ENCODE results near the gene GBP5.
"Not testable (repeated sequence)": the region's sequence is repeated elsewhere in the genome, so short reads cannot be mapped to it uniquely, and the experiment has no call there.

GBP5 gene

GRCh38 chr1:89279011-89279466 is 6.4 kb upstream of the GBP5 start:
- DNase-seq = no peak

DNA sequence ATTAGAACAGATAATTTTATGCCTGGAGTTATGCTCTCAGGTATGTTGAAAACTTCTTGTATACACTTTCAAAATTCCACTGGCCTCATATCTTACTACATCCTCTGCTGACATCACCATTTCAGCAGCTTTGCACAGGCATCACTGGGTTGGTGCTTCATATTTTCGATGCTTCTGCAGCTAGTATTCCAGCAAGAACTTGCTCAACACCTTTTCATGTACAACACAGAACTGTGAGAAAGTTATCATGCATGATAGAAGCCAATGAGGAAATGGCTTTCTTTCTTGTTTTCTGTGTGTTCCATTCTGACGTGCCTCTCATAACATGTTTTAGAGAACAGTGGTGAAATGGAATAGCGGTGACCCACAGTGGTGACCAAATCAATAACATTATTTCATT is 5.1 kb upstream of the GBP5 start:
- DNase-seq = no peak

DNA sequence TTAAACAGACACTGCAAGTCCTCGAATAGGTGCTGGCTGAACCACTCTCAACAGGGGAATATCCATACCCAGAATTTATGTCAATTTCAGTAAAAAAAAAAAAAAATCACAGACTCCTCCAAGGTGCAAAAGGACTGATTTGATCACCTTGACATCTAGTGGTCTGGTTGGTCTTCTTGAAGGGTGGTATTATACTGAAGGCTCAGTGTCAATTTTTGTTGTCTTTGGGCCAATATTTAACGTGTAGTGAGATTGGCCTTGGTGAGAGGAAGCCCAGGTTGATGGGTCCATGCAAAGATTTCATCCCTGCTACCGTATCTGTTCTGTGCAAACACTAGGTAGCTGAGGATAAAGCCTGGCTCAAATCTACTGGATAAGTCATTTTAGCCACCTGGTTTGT is 4.0 kb upstream of the GBP5 start:
- no peak for DNase-seq

GRCh38 chr1:89274411-89274857 is 1.8 kb upstream of the GBP5 start:
- DNase-seq = no peak

DNA sequence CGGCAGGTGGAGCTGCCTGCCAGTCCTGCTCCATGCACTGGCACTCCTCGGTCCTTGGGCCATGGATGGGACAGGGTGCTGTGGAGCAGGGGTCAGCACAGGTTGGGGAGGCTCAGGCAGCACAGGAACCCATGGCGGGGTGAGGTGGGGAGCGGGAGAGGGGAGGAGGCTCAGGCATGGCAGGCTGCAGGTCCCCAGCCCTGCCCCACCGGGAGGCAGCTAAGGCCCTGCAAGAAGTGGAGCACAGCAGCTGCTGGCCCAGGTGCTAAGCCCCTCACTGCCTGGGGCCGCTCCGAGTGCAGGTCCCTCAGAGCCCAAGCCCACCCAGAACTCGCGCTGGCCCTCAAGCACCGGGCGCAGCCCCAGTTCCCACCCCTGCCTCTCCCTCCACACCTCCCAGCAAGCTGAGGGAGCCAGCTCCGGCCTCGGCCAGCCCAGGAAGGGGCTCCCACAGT is 691 bp upstream of the GBP5 start:
- DNase-seq = no peak

DNA sequence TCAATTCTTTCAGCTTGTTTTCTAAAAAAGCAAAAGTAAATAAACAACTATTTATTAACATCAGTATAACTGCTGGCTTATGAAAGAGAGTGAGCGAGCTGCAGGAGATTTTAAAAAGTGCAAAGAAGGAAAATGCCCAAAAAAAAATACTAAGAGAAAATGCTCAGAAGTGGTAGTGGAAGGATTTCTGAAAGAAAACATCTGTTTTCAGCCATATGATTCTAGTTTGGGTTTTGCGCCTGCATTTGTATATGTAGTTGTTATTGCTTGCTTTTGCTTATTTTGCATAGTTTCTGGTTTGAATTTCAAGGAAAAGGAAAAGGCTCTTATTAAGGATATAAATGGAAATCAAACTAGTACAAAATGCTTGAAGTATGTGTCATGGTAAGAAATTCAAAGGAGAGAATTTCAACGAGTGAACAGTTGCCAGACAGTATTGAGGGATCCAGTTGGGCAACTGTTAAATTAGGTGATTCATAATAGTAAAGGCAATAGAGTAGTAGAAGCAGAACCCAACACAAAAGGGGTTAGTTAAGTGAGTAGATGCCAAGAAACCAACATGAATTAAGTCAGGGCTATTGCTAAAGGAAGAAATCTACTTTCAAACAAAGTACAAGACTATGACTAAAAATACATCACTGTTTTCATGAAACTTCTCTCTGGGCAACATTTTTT is 1.2 kb downstream of the GBP5 start:
- no peak for DNase-seq

DNA sequence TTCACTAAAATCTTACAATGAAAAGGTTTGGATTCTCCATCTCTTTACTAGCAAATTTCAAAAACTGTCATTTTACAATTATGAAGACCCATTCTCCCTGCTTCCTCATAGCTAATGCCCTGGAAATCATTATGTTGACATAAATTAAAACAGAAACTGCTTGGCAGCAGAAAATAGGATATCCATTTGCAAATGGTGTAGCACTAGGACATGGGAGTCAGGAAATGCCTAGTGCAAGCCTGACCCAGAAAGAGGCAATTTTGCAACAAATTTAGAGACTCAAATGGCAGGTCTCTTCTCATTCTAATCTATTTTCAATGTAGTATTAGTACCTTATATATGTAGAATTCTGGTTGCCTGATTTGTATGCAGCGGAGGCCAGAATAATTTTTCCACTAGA is 2.2 kb downstream of the GBP5 start:
- no peak for DNase-seq

DNA sequence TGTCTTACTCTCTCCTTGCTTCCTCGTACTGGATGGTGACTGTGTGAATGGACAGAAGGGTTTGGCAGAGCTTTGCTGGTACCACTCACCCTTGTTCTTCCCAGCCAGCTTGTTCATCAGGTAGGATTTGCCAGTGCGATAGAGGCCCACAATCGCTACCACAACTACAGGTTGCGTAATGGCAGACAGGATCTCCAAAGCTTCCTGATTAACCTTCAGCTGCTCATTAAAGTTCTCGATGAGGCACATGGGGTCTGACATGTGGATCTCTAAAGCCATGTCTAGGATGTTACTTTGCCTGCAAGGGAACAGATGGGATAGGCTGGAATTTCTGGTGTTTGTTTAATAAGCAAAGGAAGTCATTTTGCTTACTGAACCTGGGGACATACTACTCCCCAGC is 3.4 kb downstream of the GBP5 start:
- DNase-seq = no peak

GRCh38 chr1:89262643-89263042 is 10.0 kb downstream of the GBP5 start:
- peak; percentile 11 for DNase-seq

GRCh38 chr1:89261926-89262515 is 10.6 kb downstream of the GBP5 start:
- DNase-seq = peak; percentile 89

DNA sequence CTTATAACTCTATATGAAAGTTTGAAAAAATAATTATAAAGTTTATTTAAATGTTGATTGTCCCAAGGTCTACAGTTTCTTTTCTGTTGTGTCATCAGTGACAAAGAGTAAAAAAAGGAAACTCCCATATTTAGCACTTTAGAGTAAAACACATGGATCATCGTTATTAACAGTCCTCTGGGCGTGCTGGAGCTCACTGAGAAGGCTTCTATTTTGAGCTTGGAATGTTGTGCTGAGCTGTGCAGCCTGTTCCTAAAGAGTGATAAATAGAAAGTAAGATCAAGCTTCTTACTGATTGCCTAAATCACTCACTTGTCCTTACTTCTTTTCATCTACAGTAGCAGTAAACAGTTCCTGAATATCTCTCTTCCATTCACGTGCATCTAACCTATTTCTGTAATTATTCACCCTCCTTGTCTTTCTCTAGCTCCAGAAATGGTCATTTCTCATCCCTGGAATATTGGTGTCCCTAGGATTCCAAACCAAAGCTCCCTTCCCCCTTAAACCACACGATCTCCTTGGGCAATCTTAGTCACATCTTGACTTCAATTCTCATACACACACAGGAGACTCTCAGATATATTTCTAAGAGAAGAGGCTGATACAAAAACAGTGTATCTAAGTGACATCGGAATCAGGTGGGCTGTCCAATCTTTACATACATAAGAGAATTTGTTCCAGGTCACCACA is 11.9 kb downstream of the GBP5 start:
- no peak for DNase-seq

- peak; percentile 10 for DNase-seq
Measured at GRCh38 chr1:89260042-89260441, 12.6 kb downstream of the GBP5 start.

DNA sequence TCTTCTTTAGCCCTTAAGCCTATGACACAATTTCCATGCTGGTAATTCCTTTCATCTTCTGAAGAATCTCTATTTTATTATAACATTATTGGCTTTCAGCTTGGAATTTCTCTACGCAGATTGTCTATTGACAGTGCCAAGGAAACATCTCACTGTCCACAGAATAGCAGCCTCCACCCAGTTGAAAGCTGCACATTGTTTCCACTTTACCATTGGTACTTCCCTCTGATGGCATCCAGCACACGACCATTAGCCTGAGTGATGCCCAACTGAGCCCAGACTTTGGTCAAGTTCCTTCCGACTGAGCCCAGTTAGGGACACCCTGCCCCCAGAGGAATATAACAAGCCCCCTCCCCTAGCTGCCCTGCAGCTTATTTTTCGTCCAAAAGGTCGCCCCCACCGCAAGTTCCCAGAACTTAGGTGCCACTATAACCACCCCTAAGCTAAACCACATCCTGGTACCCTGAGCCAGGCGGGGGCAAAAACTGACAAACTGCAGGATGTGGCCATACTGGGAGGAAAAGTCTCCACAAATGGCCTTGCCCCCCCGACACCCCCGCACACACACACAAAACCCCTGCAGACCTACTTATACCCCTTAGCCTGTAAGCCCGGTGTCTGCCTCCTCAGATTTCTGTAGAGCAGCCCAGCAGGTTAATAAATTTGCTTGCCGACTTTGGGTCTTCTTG is 13.2 kb downstream of the GBP5 start:
- no peak for DNase-seq

GRCh38 chr1:89257041-89257440 is 15.6 kb downstream of the GBP5 start:
- DNase-seq = no peak

DNA sequence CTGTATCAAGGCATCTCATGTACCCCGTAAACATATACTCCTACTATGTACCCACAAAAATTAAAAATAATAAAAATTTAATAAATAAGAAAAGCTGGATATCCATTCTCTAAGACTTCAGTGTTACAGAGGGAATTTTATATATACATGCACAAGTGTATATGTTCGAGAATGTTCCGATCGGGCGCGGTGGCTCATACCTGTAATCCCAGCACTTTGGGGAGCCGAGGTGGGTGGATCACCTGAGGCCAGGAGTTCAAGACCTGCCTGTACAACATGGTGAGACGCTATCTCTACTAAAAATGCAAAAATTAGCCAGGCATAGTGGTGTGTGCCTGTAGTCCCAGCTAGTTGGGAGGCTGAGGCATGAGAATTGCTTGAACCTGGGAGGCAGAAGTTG is 17.1 kb downstream of the GBP5 start:
- DNase-seq = not testable (repeated sequence)

DNA sequence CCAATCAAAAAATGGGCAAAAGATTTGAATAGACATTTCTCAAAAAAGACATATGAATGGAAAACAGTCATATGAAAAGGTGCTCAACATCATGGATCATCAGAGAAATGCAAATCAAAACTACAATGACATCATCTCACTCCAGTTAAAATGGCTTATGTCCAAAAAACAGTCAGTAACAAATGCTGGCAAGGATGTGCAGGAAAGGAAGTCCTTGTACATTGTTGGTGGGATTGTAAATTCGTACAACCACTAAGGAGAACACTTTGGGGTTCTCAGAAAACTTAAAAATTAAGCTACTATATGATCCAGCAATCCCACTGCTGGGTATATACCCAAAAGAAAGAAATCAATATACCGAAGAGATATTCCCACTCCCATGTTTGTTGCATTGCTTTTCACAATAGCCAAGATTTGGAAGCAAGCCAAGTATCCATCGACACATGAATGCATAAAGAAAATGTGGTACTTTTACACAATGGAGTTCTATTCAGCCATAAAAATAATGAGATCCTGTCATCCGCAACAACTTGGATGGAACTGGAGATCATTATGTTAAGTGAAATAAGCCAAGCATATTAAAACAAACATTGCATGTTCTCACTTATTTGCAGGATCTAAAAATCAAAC is 17.9 kb downstream of the GBP5 start:
- DNase-seq = peak; percentile 96

GRCh38 chr1:89243046-89243445 is 29.6 kb downstream of the GBP5 start:
- no peak for DNase-seq
